Measurements from ENCODE around the gene GNG4. TPM values are rescaled to one million over a fixed set of nuclear protein-coding genes. Genes with fewer than 3 reads are reported as not detected.
"Not testable (repeated sequence)": the region's sequence is repeated elsewhere in the genome, so short reads cannot be mapped to it uniquely, and the experiment has no call there.

GNG4 gene
- polyA plus RNA-seq, 3 donors = 3.1 to 4.0 (median 3.3) TPM

- no peak for DNase-seq
Measured at GRCh38 chr1:235586992-235587391, 62.6 kb downstream of the GNG4 start.

DNA sequence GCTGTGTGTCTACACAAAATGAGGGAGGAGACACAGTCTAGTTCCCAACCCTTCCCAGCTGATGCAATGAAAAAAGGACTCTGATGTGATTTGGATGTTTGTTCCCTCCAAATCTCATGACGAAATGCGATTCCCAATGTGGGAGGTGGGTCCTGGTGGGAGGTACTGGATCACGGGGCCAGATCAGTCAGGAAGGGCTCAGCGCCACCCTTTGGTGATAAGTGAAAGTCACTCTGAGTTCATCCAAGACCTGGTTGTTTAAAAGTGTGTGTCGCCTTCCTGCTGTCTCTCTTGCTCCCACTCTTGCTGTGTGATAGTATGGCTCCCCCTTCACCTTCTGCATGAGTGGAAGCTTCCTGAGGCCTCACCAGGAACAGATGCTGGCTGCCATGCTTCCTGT is 63.2 kb downstream of the GNG4 start:
- DNase-seq = no peak

- no peak for DNase-seq
Measured at GRCh38 chr1:235584973-235585372, 64.6 kb downstream of the GNG4 start.

GRCh38 chr1:235583511-235584001 is 66.0 kb downstream of the GNG4 start:
- no peak for DNase-seq

GRCh38 chr1:235582130-235582529 is 67.5 kb downstream of the GNG4 start:
- no peak for DNase-seq

DNA sequence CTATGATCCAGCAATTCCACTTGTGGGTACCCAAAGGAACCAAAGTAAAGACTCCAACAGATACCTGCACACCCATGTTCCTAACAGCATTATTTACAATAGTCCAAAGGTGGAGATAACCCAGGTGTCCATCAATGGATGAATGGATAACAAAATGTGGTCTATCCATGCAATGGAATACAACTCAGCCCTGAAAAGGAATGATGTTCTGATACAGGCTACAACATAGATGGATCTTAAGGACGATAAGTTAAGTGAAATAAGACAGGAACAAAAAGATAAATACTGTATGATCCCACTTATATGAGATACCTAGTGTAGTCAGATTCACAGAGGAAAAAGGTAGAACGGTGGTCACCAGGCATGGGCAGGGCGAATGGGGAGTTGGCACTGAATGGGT is 69.7 kb downstream of the GNG4 start:
- no peak for DNase-seq

DNA sequence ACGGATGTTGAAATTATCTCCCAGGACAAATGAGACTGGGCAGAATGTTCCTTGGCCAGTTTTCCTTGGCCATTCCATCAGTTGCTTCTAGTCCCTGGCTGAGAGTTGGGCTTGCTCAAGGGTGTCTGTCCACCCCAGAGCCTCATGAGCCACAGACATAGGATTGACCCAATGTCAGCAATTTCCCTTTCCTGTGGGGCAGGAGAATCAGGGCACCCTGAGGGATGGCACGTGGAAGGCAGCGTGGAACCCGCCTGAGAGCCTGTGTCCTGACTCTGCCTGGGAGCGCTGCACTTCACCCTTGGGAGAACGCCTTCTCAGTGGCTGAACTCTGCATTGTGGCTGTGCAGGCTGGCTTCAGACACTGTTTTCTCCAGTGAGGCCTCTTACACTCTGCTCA is 74.0 kb downstream of the GNG4 start:
- no peak for DNase-seq

DNA sequence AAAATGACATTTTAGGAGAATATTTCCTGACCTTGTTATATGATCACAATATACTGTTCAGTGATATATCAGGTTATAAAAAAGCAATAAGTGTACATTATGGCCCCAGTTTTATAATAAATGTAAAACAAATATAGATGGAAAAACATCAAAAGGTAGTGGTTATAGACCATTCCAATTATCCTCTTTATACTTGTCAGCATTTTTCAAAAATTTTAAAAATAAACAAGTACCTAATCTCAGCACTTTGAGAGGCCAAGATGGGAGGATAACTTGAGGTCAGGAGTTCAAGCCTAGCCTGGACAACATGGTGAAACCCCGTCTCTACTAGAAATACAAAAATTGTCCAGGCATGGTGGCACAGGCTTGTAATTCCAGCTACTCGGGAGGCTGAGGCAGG is 75.7 kb downstream of the GNG4 start:
- DNase-seq = no peak

- not testable (repeated sequence) for DNase-seq
Measured at GRCh38 chr1:235572971-235573370, 76.6 kb downstream of the GNG4 start.

DNA sequence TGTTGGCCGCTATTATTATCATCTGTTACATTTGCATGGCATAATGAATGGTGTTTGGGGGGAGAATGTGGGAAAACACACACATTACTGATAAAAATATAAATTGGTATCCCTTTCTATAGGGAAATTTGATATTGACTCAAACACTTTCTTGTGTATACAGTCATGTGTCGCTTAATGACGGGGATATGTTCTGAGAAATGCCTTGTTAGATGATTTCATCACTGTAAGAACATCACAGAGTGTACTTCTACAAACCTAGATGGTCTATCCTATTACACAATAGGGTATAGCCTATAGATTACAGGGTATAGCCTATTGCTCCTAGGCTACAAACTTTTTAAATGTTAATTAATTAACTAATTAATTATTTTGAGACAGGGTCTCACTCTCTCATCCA is 78.1 kb downstream of the GNG4 start:
- DNase-seq = no peak

- DNase-seq = no peak
Measured at GRCh38 chr1:235567812-235568503, 81.6 kb downstream of the GNG4 start.

GRCh38 chr1:235566084-235566483 is 83.5 kb downstream of the GNG4 start:
- no peak for DNase-seq

GRCh38 chr1:235563513-235564061 is 86.0 kb downstream of the GNG4 start:
- no peak for DNase-seq

DNA sequence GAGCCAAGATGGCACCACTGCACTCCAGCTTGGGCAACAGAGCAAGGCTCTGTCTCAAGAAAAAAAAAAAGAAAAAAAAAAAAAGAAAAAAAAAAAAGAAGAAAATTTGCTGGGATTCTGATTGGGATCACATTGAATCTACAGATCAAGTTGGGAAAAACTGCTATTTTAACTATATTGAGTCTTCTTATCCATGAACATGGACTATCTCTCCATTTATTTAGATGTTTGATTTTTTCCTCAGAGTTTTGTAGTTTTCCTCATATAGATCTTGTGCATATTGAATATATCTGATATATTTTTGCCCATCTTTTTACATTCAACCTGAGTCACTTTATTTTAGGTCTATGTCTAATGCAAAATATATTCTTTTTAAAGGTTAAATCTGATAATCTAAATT is 87.0 kb downstream of the GNG4 start:
- no peak for DNase-seq

- no peak for DNase-seq
Measured at GRCh38 chr1:235558621-235559169, 90.9 kb downstream of the GNG4 start.

DNA sequence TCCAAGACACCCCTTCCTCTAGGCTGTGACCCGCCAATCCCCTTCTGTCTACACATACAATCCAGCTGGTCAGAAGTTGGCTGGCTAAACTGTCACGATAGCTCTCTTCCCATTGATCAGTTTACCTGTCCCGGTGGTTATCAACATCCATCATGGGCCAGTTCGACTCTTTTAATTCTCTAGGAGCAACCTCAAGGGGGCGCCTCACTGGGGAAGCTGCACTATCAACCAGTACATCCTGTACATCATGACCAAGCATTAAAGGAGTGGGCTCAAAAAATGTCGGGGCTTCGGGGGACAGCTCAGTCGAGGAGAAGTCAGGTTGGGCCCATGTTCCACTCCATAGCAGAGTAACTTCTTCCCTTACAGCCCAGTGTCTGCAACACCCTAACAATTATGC is 92.1 kb downstream of the GNG4 start:
- DNase-seq = no peak

DNA sequence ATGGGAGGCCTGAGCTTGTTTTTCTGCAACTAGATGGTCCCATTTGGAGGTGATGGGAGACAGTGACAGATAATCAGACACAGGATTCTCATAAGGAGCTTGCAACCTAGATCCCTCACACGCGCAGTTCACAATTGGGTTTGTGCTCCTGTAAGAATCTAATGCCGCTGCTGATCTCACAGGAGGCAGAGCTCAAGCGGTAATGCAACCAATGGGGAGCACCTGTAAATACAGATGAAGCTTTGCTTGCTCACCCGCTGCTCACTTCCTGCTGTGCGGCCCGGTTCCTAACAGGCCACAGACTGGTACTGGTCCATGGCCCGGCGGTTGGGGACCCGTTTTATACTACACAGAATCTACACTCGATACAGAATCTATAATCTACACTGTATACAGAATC is 92.8 kb downstream of the GNG4 start:
- no peak for DNase-seq

DNA sequence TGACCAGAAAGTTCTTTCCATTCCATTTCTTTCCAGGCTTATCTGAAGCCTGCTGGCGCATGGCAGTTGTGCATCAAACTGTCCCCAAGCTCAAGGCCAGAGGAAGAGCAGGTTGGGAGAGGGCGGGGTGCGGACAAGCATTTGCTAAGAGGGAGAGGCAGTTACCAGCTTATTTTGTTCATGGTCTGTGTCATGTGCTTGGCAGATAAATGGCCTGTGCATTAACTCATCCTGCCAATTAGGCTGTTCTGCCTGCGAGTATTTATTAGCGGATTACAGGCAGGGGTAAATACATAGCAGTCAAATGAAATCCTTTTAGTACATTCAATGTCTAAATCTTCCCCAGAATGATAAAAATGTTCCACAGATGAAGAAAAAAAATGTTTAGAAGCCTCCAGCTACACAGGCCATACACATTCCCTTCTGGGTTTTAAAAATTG is 96.5 kb downstream of the GNG4 start:
- no peak for DNase-seq

DNA sequence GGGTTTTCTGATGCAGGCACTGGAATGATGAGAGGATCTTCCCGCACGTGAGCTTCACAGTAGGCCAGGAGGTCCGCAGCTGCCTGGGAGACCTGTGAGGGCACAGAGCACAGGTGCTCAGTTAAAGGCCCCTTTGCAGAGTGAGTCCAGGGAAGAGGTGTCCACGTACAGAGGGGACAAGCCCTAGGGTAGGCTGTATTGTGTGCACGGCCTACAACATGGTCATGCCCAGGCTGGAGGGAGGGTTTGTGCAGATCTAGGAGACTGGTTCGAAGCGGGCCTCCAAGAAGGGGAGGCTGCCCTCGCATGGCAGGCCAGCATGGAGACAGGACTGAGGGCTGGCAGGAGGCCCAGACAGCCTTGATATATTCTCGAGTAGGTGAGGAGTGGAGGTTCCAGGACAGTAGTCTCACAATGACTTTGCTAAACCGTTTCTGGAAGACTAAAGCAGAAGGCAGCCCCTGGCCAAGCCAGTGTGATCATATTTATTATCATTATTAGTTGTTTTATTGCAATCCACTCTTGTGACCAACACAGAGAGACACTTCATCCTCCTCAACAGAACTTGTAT is 97.4 kb downstream of the GNG4 start:
- no peak for DNase-seq

GRCh38 chr1:235549351-235550139 is 100.0 kb downstream of the GNG4 start:
- no peak for DNase-seq

DNA sequence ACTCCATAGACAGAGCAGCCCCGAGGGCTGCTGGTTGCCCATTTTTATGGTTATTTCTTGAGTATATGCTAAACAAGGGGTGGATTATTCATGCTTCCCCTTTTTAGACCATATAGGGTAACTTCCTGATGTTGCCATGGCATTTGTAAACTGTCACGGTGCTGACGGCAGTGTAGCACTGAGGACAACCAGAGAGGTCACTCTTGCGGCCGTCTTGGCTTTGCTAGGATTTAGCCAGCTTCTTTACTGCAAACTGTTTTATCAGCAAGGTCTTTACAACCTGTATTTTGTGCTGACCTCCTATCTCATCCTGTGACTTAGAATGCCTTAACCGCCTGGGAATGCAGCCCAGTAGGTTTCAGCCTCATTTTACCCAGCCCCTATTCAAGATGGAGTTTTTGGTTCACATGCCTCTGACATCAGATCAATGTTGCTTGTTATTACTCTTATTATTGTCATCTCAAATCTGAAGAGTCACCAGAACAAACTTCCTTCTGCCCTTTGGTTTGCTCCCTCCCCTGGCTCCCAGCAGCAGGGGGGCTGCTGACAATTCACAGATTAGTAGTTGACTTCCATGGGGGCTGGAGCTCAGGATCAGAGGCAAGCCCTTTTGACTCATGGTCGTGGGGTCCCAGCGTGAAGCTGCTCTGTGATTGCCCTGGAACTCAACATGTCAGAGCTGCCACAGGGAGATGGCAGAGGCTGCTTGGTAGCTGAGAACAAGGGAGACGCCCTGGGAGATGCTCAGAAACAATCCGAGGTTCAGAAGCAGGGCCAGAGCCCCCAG is 103.0 kb downstream of the GNG4 start:
- DNase-seq = not testable (repeated sequence)

All from renal pelvis (tissue), 4 donors.